CD4-positive, alpha-beta T cell treated with Interleukin-6 at 100 ng/mL for 8 hours (primary cell): ENCODE data around the gene HSPA1B.
"Not testable (repeated sequence)": the region's sequence is repeated elsewhere in the genome, so short reads cannot be mapped to it uniquely, and the experiment has no call there.

Experiments
- DNase-seq: peaks from one replicate; pipeline ENCODE4 v3.0.0-alpha.2; 2020; ENCODE audit warnings: mixed read lengths, low spot score

Gene HSPA1B

GRCh38 chr6:31799781-31800180, 27.8 kb upstream of the HSPA1B start:
- DNase-seq = no peak

- not testable (repeated sequence) for DNase-seq
Measured at GRCh38 chr6:31801031-31801927, 26.3 kb upstream of the HSPA1B start.

GRCh38 chr6:31805939-31806469, 21.5 kb upstream of the HSPA1B start:
- DNase-seq = no peak

GRCh38 chr6:31806470-31807272, 20.9 kb upstream of the HSPA1B start, which contains the start of gene LSM2:
Gene LSM2 (minus strand): TSS chr6:31806966. CDS start chr6:31806757, 209 bp downstream.
- peak; percentile 98 for DNase-seq

- not testable (repeated sequence) for DNase-seq
Measured at GRCh38 chr6:31808599-31808998, 18.9 kb upstream of the HSPA1B start.

- no peak for DNase-seq
Measured at GRCh38 chr6:31811645-31812044, 15.9 kb upstream of the HSPA1B start.

- DNase-seq = no peak
Measured at GRCh38 chr6:31813465-31813849, 14.1 kb upstream of the HSPA1B start.

GRCh38 chr6:31814677-31815024, 12.9 kb upstream of the HSPA1B start:
- peak; percentile 73 for DNase-seq

GRCh38 chr6:31815025-31815838, 12.3 kb upstream of the HSPA1B start, which contains the start of the genes HSPA1A and HSPA1L:
Gene HSPA1A (plus strand): TSS chr6:31815543. CDS start chr6:31815757, 214 bp downstream.
Gene HSPA1L (minus strand): TSS chr6:31815283. CDS start chr6:31811972, 3,311 bp downstream.
- DNase-seq = peak; percentile 74

GRCh38 chr6:31817133-31817928, 10.2 kb upstream of the HSPA1B start:
- peak; percentile 46 for DNase-seq

GRCh38 chr6:31817929-31818511, 9.5 kb upstream of the HSPA1B start:
- DNase-seq = not testable (repeated sequence)

GRCh38 chr6:31819871-31820299, 7.7 kb upstream of the HSPA1B start:
- no peak for DNase-seq

- not testable (repeated sequence) for DNase-seq
Measured at GRCh38 chr6:31820399-31820798, 7.1 kb upstream of the HSPA1B start.

GRCh38 chr6:31821301-31822035, 6.1 kb upstream of the HSPA1B start:
- DNase-seq = peak; percentile 19

GRCh38 chr6:31822036-31822821, 5.3 kb upstream of the HSPA1B start:
- peak; percentile 71 for DNase-seq

GRCh38 chr6:31823592-31824196, 3.8 kb upstream of the HSPA1B start:
- not testable (repeated sequence) for DNase-seq

GRCh38 chr6:31825553-31825952, 2.0 kb upstream of the HSPA1B start:
- DNase-seq = no peak

- DNase-seq = no peak
Measured at GRCh38 chr6:31826793-31827285, 699 bp upstream of the HSPA1B start.
